Activated T-cell treated with anti-CD3 and anti-CD28 coated beads for 24 hours (primary cell): ENCODE results near the gene STK25.
A peak's percentile ranks its signal among the peaks of the same experiment; 100 is the strongest.

Experiments
- DNase-seq: peaks from one replicate; pipeline ENCODE4 v3.0.0-alpha.2; 2020; ENCODE audit warnings: low read depth

STK25 gene

DNA sequence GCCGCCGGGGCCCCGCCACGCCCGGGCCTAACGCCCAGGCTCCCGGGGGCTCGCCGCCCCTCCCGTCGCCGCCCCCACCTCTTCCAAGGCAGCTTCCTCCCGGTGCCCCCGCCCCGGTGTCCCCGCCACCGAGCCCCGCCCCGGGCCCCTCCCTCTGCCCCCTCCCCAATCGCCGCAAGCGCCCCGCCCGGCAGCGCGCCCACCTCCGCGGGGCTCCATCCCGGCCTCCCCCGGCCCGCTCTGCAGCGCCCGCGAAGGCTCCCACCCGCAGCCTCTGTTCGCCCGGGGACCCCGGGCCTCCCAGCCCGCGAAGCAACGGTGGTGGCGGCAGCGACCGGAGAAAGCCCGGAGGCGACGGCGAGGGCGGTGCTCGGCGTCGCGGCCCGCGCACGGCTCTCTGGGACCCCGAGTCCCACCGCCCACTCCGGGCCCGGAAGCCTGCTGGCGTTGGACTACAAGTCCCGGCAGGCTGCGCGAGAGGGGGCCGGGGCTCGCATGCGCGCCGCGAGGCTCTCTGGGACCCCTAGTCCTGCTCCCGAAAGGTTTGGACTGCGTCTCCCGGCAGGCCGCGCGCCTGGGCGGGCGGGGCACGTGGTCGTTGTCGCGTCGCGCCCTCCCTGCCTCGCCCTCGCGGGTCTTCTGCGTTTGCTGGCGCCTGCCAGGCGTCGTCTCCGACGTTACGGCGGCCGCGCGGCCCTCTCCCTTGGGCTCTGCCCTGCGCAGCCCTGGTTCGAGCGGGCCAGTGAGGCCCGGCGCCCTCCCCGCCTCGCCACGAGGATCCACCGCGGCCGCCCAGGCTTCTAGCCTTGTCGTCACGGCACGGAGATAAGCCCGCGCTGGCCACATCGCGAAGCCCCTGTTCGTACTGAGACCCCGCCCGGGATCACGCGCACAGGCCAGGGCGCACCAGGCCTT lies at the start of gene STK25:
Gene STK25 (minus strand): TSS at position 345 of the 915 bp plus-strand sequence. CDS start 549 bp downstream, outside the sequence.
- DNase-seq, result peak; percentile 96

DNA sequence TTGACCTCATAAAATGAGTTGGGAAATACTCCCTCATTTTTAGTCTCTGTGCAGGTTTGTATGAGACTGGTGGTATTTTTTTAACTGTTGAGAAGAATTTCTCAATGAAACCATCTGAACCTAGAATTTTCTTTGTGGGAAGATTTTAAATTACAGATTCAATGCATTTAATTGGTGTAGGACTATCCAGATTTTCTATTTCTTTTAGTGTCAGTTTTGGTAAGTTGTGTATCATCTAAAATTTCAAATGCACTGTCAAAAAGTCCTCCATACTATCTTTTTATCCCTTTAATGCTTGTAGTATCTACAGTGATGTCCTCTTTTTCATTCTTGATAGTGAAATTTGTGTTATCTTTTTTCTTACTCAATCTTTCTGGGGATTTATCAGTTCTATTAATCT lies 48.4 kb upstream of the STK25 start:
- DNase-seq, result no peak

DNA sequence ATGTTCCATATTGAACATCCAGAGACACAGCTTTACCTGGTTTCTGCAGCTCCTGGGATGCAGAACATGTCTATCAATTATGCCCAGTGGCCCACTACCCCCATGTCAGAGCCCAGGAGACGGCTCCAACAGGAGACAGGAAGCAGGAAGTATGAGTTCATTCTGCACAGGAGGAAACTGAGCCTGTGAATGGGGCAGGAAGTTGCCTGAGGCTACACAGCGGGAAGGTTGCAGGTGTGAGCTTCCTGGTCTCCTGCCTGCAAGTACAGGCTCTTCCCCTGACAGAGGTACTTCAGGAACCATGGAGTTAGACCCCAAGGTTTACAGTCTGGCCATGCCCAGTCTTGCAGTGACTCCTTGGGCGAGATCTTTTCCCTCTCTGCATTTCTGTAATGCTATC lies 47.3 kb upstream of the STK25 start:
- no peak for DNase-seq

DNA sequence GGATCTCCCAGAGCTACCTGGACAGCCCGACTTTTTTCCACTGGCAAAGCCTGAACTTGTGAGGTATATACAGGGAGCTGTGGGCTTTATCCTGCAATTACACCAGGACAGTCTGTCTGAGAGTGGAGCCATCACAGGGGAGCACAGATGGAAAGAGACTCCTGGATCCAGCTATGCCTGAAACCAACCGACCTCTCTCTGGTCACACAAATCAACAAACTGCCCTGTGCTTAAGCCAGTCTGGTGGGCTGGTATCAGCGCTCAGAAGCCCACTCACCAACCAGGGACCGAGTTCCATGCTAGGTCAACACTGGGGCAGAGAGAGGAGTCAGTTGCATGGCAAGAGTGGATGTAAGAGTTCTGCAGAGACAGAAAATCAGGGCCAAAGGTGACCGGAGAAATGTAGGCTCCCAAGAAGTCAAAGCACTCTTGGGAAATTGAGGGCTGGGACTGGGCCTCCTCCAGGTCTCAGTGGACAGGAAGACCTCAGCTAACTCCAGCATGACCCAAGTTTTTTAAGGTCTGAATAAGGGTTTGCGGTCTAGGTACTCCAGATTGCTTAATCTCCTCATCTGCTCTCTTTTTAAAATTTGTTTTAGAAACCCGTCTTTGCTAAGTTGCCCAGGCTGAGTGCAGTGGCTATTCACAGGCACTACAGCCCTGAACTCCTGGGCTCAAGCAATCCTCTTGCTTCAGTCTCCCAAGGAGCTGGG lies 46.4 kb upstream of the STK25 start:
- DNase-seq, result no peak

DNA sequence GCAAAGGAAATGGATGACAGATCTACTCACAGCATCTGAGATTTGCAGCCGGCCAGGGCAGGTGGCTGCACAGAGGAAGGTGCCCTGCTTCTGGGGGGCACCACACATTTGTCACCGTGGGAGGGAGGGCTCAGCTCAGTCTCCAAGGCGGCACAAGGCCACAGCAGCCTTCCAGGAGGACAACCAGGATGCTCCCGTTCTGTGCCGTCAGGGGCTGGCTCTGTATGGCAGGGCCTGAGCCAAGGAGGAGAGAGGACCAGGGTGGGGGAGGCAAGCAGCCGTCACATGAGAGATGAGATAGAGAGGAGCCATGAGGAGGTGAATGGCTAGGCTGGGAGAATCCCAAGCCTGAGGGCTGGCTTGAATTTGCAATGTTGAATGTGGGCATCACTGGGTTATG lies 45.6 kb upstream of the STK25 start:
- DNase-seq, result no peak

DNA sequence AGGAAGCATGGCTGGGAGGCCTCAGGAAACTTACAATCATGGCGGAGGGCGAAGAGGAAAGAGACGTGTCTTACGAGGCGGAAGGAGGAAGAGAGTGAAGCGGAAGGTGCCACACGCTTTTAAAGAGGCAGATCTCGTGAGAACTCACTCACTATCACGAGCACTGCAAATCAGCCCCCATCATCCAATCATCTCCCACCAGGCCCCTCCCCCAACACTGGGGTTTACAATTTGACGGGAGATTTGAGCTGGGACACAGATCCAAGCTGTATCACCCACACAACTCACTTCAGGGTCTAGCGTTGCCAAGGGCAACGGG lies 45.1 kb upstream of the STK25 start:
- DNase-seq, result no peak

DNA sequence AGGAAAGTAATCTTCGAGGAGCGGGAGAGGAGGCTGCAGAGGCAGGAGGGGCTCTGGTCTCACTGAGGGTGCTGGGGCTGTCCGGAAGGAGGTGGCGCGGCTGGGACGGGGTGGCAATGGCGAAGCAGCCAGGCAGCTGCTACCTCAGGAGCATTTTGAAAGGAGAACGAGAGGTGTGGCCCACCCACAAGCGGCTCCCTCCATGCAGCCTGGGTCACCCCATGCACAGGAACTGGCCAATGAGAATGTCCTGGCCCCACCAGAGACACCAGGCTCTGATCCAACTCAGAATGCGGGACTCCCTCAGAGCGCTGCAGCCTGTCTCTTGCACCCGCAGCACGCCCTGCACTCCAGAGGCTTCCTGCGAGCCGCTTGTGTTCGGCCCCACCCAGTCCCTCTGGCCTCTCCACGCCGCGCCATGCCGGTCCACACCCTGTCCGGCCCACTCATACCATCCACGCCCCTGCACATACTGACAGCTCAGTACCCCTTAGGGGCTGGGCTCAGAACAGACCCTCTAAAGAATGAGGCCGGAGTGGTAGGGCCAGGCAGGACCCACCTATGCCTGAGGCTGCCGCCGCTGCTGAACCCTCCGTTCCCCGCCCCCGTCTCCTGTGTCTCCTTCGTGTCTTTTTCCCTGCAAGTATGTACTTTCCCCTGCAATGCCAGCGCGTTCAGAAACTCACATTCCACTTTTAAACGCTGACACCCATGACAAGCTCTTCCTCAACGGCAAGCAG lies 43.8 kb upstream of the STK25 start:
- DNase-seq, result no peak

DNA sequence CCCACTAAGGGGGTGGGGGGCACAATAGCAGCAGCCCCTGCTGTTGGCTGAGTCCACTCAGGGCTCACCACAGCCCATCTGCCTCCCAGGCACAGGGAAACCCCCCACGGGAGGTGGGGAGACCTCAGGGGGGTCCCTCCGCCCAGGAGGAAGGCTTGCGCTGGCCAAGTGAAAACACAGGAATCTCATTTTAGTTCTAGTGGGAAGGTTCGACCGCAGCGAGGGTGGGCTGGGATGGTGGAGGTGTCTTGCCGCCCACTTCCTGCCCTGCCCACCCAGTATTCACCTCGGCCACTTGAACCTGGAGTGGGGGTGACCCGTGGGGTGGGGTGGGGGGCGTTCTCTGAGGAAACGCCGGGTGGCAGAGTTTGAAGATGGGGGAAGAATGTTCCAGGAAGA lies 43.2 kb upstream of the STK25 start:
- DNase-seq, result no peak

DNA sequence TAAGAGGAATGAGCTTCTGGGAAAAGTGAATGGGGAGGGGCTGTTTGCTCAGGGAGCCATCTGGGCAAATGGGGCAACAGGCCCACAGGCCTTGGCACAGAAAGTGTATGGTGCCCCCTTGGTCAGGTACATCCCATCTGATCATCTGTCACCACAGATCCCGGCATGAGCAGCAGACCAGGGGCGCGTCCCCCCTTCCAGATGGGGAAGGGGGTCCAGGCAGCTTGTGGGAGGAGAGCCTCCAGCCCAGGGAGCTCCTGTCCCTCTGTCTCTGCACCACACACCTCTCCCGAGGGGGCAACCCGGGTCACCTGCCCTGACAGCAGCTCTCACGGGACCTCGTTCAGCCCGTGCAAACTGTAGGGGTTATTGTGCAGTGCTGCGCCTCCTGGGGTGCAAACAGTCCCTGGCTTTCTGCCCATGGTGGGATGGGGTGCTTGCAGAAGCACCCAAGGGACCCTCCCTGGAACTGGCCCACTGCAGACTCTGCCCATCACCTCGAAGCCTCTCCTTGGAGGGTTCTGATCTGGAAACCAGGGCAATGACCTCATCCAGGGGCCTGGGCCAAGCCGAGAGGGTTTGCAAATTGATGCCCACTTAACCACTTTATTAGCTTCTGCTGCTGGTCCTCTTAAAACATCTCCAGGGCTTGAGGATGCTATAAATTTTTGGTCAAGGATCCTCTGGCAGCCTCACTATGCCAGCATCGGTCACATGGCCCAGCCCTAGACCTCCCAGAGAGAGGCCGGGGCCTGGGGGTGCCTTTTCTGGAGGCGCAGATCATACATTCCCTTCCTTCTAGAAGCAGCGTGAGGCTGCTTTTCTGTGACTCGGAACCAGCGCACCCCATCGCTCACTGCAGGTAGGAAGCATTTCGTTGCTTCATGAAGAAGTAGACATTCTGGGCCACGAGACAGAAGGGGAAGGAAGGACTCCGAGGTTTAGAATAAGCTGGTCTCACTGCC lies 42.5 kb upstream of the STK25 start:
- DNase-seq, result no peak

DNA sequence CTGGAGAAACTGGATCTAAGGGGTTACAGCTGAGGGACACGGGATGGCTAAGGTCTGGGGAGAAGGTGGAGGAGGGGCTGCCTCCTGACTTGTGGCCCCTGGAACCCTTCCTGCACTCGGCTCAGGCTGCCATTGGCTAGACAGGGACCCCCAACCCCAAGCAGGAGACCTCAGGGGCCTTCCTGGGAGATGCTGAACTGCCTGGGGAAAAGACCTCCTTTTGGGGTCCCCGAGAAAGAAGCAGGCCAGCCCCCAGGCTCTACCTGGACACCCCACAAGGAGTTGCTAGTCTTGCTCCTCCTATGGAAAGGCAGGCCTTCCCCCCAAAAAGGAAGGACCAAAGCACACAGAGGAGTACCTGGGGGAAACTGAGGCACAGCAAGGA lies 40.1 kb upstream of the STK25 start:
- no peak for DNase-seq

DNA sequence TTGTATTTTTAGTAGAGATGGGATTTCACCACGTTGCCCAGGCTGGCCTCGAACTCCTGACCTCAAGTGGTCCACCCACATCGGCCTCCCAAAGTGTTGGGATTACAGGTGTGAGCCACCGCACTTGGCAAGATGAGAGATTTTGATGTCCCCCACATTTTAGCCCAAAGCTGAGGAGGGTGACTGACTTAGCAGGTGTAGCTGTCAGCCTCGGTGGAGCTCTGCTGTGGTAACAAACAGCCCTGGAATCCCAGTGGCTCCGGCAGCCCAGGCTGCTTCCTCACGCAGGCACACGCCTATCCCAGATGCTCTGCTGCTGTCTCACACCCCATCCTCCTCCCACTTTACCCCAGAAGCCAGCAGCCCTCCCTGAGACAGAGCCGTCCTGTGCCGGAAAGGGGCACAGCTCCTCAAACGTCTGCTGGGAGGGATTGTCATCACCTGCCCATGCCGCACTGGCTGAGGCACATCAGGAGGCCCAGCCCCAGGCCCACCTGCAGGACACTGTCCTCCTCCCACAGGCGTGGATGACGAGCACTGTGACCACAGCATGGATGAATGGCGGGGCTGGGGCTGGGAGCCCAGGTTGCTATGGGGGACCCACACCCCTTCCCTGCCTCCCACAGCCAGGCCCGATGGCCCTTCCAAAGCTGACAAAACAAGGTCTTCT lies 39.5 kb upstream of the STK25 start:
- DNase-seq, result no peak

DNA sequence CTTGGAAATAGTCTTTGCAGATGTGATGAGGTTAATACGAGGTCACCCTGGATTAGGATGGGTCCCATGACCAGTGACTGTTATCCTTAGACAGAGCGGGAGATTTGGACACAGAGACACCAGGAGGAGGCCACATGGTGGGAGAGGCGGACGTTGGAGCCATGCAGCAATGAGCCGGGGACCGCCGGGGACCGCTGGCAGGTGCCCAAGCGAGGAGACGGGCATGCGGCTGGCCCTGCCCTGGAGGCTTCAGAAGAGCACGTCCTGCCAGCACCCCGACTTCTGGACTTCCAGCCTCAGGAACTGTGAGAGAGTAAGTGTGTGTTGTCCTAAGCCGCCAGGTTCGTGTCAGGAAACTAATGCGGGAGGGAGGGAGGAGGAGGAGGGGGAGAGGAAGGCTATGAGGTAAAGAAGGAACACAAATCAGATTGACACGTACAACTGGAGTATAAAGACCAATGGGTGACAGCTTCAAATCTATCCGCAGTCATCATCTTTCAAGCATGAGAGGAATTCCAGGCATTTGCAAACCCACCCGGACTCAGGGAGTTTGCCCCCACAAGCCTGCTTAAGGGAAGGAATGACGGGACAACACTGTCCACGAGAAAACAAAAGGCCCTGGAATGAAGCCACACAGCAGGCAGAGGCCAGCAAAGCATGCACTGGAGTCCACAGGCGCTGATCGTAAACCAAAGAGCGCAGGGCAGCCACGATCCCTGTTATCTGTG lies 38.6 kb upstream of the STK25 start:
- DNase-seq, result no peak

DNA sequence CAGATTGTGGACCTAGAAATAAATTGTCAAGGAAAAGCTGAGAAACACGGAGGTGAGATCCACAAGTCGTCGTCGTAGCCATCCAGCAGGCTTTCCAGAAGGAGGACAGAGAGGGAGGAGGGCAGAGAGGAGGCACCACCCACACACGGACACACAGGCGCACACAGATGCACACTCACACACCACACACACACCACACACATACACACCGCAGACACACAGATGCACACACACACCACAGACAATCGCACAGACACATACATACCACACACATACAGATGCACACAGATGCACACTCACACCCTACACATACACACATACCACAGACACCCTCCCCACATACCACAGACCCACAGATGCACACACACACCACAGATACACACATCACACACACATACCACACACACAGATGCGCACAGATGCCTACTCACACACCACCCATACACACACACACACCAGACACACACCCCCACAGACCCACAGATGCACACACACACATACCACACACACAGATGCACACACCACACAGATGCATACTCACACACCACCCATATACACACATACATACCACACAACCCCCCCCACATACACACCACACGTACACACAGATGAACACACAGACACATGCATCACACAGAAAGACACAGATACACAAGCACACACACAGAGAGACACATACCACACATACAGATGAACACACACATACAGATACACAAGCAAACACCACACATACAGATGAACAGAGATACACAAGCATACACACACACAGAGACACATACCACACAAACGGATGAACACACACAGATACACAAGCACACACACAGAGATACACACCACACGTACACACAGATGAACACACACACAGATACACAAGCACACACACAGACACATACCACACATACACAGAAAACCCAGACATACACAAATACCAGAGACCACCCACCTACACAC lies 37.4 kb upstream of the STK25 start:
- no peak for DNase-seq

DNA sequence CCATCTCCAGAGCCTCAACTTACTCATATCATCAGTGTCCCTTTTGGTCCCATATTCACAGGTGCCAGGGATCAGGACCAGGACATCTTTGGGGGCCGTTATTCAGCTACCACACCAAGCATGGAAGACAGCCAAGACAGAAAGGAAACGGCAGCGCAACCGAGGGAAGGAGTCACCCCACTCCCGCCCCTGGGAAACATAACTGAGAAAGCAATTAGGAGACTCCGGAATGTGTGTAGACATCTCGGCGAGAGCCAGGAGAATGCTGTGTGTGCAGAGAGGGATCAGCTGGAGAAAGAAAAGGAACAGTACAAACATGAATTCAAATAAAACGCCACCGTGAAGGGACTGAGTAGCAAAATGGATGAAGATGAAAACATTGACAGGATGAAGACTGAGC lies 36.7 kb upstream of the STK25 start:
- DNase-seq, result no peak

DNA sequence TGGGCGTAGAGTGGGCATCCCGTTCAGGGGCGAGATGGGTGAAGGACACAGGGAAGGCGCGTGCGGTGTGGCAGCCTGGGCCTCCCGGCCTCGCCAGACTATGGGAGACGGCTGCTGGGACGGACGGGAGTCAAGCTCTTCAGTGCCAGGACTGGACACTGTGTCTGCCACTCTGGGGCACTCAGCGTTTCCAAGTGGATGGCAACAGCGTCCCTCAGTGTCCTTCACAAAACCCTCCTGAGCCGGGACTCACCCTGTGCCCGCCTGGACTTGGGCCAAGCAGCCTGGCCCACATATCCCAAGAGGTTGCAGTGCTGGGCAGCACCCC lies 33.9 kb upstream of the STK25 start:
- DNase-seq, result no peak

DNA sequence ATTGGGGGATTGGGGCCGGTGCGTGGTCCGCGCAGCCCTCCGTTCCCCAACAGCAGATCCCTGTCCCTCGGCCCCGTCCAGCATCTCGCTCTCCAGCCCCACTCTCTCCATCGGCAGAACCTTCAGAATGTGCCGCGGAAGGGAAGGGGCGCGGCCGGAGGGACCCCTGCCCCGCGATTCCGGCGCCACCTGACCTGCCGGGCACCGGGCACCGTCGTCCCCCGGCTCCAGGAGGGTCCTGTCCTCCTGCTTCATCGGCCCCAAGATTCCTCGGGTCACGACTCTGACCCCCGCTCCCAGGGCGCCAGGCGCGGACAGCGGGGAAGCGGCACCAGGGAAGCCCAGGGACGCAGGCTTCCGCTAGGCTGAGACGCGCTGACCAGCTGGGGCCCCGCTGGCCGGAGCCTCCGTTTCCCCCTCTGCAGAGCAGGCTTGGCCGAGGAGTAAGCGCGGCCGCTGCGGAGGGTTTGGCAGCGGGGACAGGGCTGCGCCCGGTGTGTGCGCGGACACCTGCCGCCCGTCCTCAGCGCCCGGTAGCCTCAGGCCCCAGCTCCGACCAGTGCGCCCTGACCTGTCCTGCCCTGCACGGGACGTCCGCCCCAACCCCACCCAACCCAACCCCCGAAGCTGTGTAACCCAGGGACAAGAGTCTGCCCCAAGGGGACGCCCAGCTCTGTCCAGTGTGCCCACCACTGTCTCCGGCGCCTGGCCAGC lies 33.3 kb upstream of the STK25 start:
- no peak for DNase-seq

DNA sequence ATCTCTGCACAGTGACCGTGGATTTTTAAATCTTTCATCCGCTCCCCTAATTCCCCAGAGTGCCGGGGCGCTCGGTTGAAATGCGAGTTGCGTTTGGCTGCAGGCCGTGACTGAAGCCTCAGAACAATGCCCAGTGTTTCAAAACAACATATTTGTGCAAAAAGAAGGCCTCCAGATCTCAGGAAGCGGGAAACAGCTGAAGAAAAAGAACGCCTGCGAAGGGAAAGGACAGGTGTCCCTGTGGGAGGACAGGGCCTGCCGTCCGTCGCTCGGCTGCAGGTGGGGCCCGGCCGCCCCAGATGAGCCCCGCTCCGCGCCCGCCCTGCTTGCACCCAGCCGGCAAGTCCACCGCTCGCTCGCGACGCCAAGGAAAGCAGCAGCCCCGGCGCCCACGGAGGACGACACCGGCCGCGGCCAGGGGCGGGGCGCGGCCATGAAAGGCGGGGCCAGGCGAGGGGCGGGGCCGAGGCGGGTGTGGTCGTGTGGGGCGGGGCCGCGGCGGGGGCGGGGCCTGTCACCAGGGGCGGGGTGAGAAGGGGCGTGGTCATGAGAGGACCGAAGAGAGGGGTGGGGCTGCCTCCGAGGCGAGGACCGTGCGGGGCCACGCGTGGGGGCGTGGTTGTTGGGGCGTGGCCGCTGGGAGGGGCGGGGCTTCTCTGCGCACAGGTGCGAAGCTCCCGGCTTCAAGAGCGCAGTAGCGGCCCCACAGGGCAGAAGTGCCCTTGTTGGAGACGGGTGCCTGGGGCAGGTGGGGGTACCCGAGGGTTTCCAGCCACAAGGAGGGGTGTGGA lies 32.6 kb upstream of the STK25 start:
- peak; percentile 47 for DNase-seq

DNA sequence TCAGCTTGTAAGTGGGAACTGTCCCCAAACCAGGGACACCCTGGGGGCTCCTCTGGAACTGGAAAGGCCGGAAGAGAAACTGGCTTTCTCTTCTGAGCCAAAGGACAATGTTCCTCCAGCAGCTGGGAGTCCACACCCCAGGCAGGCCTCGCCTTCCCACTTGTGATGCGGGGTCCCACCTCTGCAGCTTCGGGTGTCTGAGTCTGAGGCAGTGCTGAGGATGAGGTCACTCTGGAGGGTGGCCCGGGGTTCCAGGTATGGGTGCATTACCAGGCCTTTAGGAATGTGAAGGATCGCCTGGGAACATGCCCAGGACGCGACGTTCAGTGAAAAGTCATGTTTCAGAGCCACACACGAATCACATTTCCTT lies 32.0 kb upstream of the STK25 start:
- DNase-seq, result no peak
